ENCODE data around the gene PLPP7. TPM values are rescaled to one million over a fixed set of nuclear protein-coding genes. Genes with fewer than 3 reads are reported as not detected.
A peak's percentile ranks its signal among the peaks of the same experiment; 100 is the strongest.

Gene PLPP7
- total RNA-seq, 2 experiments from 2014 or later: 0.42 to 0.65 TPM

DNA sequence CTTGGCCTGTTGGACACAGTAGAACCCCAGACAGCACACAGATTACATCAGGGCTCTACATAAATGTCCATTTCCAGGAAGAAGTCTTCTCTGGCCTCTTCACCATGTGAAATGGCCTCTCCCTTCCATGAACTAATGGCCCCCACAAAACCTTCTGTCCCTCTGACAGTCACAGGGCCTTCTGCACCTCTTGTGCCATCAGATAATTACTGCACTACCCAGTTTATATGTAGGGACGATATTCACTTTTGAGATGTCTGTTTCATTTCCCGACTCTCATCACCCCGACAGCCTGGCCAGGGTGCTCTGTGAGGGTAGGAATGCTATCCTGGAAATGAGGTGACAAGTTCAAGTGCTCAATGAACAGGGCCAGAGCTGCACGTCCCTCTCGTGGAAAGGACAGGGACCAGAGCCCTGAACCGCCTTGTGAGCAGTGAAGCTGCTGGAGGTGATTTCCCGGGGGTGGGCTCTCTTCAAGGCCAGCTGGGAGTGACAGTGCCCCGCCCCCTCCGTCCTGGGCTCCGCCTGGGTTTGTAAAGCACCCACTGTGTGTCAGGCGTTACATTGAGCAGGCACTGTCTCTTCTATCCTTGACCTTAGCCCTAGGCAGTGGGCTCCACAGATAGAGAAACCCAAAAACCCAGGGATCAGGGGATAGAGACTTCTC, 10.2 kb upstream of the PLPP7 start:
- H3K4me3 Mint-ChIP-seq: peak overlapping the region; percentile 83
- peaks cover 20% of the 10 kb centered on the region for H3K4me1 Mint-ChIP-seq
- peaks cover 20% of the 10 kb centered on the region for H3K36me3 Mint-ChIP-seq
- POLR2A ChIA-PET: interaction anchor here (0.7 to 3.1 kb wide), 11 partner anchors 8 to 154 kb away, joined by 3 to 43 read pairs (median 8); partner anchors contain the start of genes NUP214 and PLPP7
- DNase-seq: peak; percentile 33
- H3K27ac Mint-ChIP-seq: peak overlapping the region; percentile 93
- ATAC-seq (ENCODE audit: low read depth): no peak
- H3K27me3 Mint-ChIP-seq: peaks cover 30% of the 10 kb centered on the region
- no peaks in the 10 kb centered on the region for H3K9me3 Mint-ChIP-seq

DNA sequence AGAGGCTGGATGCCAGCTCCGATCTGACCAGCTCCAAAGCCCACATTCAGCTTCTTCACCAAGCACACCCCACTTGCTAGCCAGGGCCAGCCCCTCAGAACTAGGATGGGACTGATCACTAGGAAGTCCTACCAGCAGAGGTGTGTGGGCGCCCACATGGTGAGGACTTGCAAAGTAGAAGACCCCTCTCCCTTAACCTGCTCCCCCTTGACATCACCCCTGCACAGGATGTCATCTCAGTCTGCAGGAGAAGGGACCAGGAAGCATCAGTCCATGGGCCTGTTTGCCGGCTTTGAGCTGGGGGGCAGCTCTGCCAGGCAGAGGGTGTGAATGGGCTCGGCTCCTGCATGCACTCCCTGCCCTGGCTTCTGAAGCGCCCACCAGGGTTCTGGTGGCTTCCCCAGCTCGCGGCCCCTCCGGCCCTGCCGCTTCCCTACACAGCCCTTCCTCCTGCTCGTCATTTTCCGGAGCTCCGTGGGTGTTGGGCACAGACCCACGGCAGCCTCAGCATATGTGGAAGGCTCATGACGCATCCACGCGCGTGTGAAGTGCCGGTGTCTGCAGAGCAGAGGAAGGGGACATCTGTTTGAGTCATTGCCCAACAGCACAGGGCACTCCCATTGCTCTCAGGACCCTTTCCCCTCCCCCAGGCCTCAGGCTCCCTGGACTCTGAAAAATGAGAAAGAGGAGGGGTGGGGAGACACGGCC, 9.5 kb upstream of the PLPP7 start:
- H3K27ac Mint-ChIP-seq: no peak overlapping the region
- POLR2A ChIA-PET: interaction anchor here (1.0 to 3.1 kb wide), 4 partner anchors 12 to 43 kb away, joined by 3 to 43 read pairs (median 28); no protein-coding TSS in a partner anchor

DNA sequence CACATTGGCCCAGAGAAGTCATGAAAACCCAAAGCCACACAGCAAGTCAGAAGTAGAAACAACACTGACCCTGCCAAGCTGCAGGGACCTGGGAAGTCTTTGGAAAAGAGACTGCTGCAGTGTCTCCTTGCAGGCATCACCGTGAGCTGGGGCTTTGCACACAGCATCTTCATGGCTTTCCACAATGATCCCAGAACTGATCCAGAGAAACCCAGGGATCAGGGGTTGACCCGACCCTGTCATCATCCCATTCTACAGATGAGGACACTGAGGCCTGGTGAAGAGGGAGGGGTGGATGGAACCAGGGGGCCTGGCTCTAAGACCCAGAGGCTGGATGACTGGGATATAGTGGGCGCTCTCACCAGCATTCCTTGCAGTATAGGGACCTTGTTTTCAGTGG, 8.9 kb upstream of the PLPP7 start:
- ATAC-seq (ENCODE audit: low read depth): no peak
- POLR2A ChIA-PET: interaction anchor here (1.0 to 3.1 kb wide), 2 partner anchors 12 to 28 kb away, joined by 3 to 43 read pairs; no protein-coding TSS in a partner anchor
- H3K4me3 Mint-ChIP-seq: no peak overlapping the region
- peaks cover 8% of the 10 kb centered on the region for H3K36me3 Mint-ChIP-seq
- DNase-seq: no peak
- H3K4me1 Mint-ChIP-seq: peaks cover 20% of the 10 kb centered on the region
- no peak overlapping the region for H3K27ac Mint-ChIP-seq
- peaks cover 34% of the 10 kb centered on the region for H3K27me3 Mint-ChIP-seq
- H3K9me3 Mint-ChIP-seq: no peaks in the 10 kb centered on the region

More for the DNA sequence above, 9.5 kb upstream of the PLPP7 start:
- DNase-seq (peak; percentile 35), ATAC-seq (ENCODE audit: low read depth) (no peak)
- Mint-ChIP-seq H3K4me3 (no peak overlapping the region), H3K36me3 (peaks cover 13% of the 10 kb centered on the region), H3K9me3 (no peaks in the 10 kb centered on the region), H3K4me1 (peaks cover 20% of the 10 kb centered on the region), H3K27me3 (peaks cover 32% of the 10 kb centered on the region)

DNA sequence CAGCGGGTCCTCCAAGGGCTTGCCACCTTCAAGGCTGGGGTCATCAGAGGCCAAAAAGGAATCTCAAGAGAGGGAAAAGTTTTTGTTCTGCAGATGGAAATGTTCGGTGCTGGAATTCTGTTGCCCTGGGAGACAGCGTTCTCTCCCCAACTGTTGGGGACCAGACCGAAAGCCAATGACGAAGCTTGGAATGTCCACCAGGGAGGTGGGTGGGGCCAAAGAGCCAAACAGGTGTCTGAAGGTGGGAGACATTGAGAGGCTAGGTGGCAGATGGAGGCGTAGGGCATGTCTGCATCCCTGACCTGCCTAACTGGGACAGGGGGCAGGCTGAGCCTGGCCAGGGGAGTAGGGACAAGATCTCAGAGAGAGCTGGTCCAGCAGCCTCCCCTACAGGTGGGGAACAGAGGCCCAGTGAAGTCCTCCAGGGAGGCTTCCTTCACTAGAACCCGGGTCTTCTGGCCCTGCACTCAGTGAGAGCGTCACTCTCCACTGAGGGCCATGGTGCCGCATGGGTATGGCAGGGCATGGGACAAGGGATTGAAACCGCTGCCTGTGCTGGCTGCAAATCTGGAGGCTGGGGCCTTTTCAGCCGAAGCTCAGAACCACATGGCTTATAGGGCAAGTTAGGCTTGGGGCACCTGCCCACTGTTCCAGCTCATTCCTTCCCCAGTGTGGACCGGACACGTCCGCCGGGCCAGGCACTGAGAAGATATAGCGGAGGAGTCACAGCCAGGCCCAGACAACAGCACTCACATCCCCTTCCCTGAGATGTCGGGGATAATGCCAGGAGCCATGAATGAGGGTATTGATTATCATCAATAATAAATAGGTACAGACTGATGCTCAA, 8.2 kb upstream of the PLPP7 start:
- Mint-ChIP-seq H3K27ac (no peak overlapping the region), H3K36me3 (peaks cover 1% of the 10 kb centered on the region), H3K27me3 (peaks cover 34% of the 10 kb centered on the region), H3K4me3 (no peak overlapping the region), H3K9me3 (no peaks in the 10 kb centered on the region), H3K4me1 (peaks cover 20% of the 10 kb centered on the region)
- peak; percentile 28 for DNase-seq
- POLR2A ChIA-PET: no interaction called here
- no peak for ATAC-seq (ENCODE audit: low read depth)

DNA sequence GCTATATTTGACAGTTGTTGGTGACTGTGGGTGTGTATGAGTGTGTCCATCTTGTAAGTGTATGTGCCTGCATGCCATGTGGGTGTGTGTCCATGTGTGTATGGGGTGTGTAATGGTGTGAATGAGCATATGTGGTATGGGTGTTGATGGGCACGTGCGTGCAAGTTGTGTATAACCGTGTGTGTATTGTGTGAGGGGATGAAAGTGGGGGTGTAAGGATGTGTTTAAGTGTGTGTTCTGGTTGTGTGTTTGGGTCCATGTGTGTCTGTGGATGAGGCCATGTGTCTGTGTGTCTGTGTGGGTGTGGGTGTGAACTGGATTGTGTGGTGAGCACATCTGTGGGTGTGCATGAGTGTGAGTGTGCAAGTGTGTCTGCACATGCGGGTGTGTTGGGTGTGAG, 7.3 kb upstream of the PLPP7 start:
- ATAC-seq (ENCODE audit: low read depth) (no peak), DNase-seq (no peak)
- Mint-ChIP-seq H3K4me1 (peaks cover 21% of the 10 kb centered on the region), H3K27ac (no peak overlapping the region), H3K36me3 (no peaks in the 10 kb centered on the region), H3K9me3 (no peaks in the 10 kb centered on the region), H3K4me3 (peak overlapping the region; percentile 4), H3K27me3 (peaks cover 34% of the 10 kb centered on the region)
- POLR2A ChIA-PET: no interaction called here

DNA sequence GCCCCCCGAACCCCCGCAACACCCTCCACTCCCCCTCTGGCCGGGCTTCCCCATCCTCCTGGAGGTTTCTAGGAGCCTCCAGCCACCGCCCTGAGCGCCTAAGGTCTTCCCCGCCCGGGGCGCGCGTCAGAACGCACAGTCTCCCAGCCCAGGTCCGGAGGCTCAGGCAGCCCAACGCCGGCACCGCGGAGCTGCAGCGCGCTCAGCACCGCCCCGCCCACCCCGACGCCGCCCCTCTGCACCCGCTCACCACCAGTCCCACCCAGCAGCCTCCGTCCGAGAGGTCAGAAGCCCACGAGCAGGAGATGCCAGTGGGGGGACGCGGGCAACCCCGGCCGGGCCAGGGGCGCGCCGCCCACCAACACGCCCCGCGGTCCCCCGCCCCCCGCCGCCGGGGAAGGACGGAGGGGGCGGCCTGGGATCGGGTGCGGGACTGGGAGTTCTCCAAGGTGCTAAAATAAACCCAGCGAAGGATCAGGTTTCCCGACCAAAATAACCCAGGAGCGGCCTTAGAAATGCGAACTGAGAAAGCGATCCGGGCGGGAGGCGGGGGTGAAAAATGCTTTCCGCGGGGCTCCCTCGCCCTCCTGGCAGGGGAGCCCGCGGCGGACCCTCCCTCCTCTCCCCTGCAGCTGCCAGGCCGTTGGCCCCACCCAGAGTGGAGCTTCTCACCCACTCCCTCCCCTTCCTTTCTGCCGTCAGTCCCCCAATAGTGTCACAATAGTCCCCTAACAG, 6.7 kb upstream of the PLPP7 start:
- H3K4me1 Mint-ChIP-seq: peaks cover 21% of the 10 kb centered on the region
- DNase-seq (peak; percentile 42), ATAC-seq (ENCODE audit: low read depth) (no peak)
- H3K4me3 Mint-ChIP-seq: peak overlapping the region; percentile 51
- no peak overlapping the region for H3K27ac Mint-ChIP-seq
- H3K27me3 Mint-ChIP-seq: peaks cover 34% of the 10 kb centered on the region
- POLR2A ChIA-PET: no interaction called here
- no peaks in the 10 kb centered on the region for H3K9me3 Mint-ChIP-seq
- H3K36me3 Mint-ChIP-seq: no peaks in the 10 kb centered on the region

DNA sequence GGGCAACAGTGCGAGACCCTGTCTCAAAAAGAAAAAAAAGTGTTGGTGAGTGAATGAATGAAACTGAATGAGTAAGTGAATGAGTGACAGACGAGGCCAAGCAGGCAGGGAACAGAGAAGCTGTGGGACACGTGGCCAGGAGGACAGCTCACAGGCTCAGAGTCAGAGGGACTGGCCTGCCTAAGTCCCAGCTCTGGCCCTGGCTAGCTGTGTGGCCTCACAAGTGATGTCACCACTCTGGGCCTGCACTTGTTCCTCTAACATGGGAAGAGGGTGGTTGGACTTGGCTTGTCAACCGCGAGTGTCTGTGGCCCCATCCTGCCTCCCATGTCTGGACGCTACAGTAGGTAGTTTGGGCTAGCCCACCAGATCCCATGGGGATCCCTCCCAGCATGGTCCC, 4.7 kb upstream of the PLPP7 start:
- POLR2A ChIA-PET: no interaction called here
- ATAC-seq (ENCODE audit: low read depth): no peak
- no peak for DNase-seq

DNA sequence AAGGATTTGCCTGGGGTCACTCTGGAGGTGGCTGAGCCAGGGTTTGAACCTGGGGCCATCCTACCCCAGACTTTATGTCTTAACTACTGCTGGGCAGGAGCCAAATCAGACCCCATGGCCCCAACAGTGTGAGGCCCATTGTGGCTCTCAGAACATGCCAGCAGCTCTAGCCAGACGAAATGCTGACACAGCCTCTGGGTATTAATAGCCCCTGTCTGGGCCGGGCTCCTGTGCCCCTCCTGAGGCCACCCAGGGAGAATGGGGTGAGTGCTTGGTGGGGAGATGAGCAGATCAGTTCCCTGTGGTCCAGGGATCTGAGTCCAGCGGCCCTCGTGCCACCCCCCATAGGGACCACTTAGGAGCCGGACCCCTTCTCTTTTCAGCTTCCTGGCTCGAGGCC, 2.2 kb upstream of the PLPP7 start:
- POLR2A ChIA-PET: interaction anchor here (1.8 kb wide), 1 partner anchor 9 kb away, joined by 6 read pairs; no protein-coding TSS in a partner anchor
- Mint-ChIP-seq H3K9me3 (no peaks in the 10 kb centered on the region), H3K36me3 (no peaks in the 10 kb centered on the region), H3K4me3 (no peak overlapping the region), H3K27me3 (peaks cover 17% of the 10 kb centered on the region), H3K27ac (no peak overlapping the region), H3K4me1 (peaks cover 3% of the 10 kb centered on the region)
- DNase-seq (no peak), ATAC-seq (ENCODE audit: low read depth) (no peak)

More for the DNA sequence above, 4.7 kb upstream of the PLPP7 start:
- Mint-ChIP-seq H3K4me3 (no peak overlapping the region), H3K27me3 (peaks cover 34% of the 10 kb centered on the region), H3K36me3 (no peaks in the 10 kb centered on the region), H3K27ac (no peak overlapping the region), H3K9me3 (no peaks in the 10 kb centered on the region), H3K4me1 (peaks cover 8% of the 10 kb centered on the region)

DNA sequence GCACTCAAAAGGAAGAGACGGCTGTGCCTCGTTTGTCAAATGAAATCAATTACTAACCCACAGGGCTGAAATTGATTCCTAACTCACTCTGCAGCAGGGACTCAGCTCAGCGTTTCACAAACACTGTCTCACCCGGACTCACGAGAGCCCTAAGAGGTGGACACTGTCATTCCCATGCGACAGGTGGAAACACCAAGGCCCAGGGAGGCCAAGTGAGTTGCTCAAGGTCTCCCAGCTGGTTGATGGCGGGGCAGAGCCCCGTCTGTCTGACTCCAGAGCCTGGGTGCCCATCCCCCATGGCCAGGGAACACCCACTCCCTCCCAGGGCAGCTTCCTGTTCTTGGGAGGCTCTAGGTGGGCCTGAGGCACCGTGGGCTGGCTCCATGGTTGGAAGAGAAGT, 1.3 kb upstream of the PLPP7 start:
- POLR2A ChIA-PET: interaction anchor here (1.8 kb wide), 2 partner anchors 9 to 36 kb away, joined by 6 read pairs; no protein-coding TSS in a partner anchor
- no peak for ATAC-seq (ENCODE audit: low read depth)
- no peak overlapping the region for H3K4me3 Mint-ChIP-seq

DNA sequence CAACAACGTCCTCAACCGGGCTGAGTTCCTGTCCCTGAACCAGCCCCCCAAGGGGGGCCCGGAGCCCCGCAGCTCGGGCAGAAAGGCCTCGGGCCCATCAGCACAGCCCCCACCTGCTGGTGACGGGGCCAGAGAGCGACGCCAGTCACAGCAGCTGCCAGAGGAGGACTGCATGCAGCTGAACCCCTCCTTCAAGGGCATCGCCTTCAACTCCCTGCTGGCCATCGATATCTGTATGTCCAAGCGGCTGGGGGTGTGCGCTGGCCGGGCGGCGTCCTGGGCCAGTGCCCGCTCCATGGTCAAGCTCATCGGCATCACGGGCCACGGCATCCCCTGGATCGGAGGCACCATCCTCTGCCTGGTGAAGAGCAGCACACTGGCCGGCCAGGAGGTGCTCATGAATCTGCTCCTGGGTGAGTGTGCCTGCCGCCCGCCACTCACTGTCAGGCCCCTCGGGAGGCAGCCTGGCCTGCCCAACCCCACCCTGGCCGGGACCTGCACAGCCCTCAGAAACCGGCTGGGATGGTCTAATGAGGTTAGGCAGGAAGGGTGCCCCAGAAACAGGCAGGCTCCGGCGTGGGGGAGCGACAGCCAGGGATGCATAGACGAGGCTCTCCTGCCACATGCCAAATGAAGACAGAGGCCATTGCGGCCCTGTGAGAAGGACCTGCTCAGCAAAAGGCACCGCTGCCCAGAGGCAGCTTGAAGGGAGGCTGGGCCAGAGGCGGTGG, 678 bp downstream of the PLPP7 start:
- H3K4me3 Mint-ChIP-seq: no peak overlapping the region
- POLR2A ChIA-PET: interaction anchor here (0.6 to 1.8 kb wide), 2 partner anchors 38 to 580 kb away, joined by 3 to 6 read pairs; no protein-coding TSS in a partner anchor
- H3K27me3 Mint-ChIP-seq: peaks cover 2% of the 10 kb centered on the region
- H3K9me3 Mint-ChIP-seq: no peaks in the 10 kb centered on the region
- H3K27ac Mint-ChIP-seq: no peak overlapping the region
- ATAC-seq (ENCODE audit: low read depth) (no peak), DNase-seq (no peak)
- peaks cover 2% of the 10 kb centered on the region for H3K4me1 Mint-ChIP-seq
- no peaks in the 10 kb centered on the region for H3K36me3 Mint-ChIP-seq

More for the DNA sequence above, 1.3 kb upstream of the PLPP7 start:
- DNase-seq: no peak
- Mint-ChIP-seq H3K9me3 (no peaks in the 10 kb centered on the region), H3K4me1 (peaks cover 2% of the 10 kb centered on the region), H3K27ac (no peak overlapping the region), H3K27me3 (peaks cover 15% of the 10 kb centered on the region), H3K36me3 (no peaks in the 10 kb centered on the region)

DNA sequence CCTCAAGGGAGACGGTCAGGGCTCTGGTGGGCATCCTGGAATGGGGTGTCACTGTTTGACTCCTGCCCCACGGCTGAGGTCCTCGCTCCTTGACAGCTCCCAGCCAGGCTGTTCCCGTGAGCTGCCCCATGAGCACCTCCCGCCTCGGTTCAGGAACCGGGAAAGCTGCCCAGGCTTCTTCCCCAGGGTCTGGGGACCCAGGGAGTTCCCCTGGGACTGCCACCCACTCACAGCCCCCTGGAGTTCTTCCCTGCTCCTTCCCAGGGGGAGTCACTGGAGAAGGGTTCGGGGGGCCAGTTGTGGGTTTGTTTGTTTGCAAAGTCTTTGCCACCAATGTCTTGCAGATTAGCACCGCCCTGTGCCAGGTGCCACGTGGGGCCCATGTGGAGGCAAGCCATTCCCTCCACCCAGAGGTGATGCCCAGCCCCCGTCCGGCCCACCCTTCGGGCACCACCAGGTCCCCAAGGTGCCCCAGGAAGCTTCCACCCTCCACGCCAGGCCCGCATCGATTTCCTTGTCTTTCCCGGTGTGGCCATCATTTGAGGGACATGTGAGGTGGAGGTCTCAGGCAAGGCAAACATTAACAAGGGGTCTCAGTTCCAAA, 1.3 kb downstream of the PLPP7 start:
- Mint-ChIP-seq H3K4me1 (peaks cover 2% of the 10 kb centered on the region), H3K36me3 (no peaks in the 10 kb centered on the region), H3K27ac (no peak overlapping the region), H3K27me3 (peaks cover 2% of the 10 kb centered on the region), H3K9me3 (no peaks in the 10 kb centered on the region), H3K4me3 (no peak overlapping the region)
- ATAC-seq (ENCODE audit: low read depth) (no peak), DNase-seq (no peak)
- POLR2A ChIA-PET: no interaction called here

DNA sequence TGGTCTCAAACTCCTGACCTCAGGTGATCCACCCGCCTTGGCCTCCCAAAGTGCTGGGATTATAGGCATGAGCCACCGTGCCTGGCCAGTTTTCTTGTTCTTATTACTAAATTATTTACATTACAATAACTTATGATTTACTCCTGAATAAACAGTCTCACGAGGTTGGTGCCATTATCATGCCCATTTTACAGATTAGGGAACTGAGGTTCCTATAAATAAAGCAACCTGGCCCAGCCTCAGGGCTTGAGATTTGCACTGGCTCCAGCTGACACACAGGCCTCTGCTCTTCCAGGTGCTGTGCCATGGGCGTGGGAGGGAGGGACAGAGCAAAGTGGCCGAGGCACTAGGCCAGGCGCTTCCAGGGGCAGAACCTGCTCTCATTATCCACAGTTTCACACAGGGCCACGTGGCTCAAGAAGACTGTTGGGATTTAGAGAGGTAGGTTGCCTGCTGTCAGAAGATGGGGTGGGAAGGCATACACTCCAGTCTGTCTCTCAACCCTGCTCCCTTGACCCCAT, 2.3 kb downstream of the PLPP7 start:
- Mint-ChIP-seq H3K36me3 (no peaks in the 10 kb centered on the region), H3K27ac (no peak overlapping the region), H3K4me1 (peaks cover 2% of the 10 kb centered on the region), H3K27me3 (peaks cover 4% of the 10 kb centered on the region), H3K9me3 (no peaks in the 10 kb centered on the region), H3K4me3 (no peak overlapping the region)
- POLR2A ChIA-PET: no interaction called here
- ATAC-seq (ENCODE audit: low read depth): no peak
- no peak for DNase-seq
